H9 (cell line): ENCODE data around the gene TDRKH. TPM values are rescaled to one million over a fixed set of nuclear protein-coding genes. Genes with fewer than 3 reads are reported as not detected.

Experiments used
- DNase-seq: peaks from one replicate; pipeline ENCODE4 v3.0.0-alpha.2; 2017
- H2AFZ ChIP-seq: one replicate; pipeline ENCODE4 v1.6.1; 2013; ENCODE audit warnings: mild to moderate bottlenecking, low read length, control low read depth, moderate library complexity
- H2AK5ac ChIP-seq: 2 replicates; pipeline ENCODE4 v1.6.1; 2013; ENCODE audit warnings: low read length, control low read depth, mixed read lengths; ENCODE audit not compliant: insufficient read length
- H2BK120ac ChIP-seq: one replicate; pipeline ENCODE4 v1.6.1; 2013; ENCODE audit warnings: low read depth, mild to moderate bottlenecking, low read length, control low read depth, inconsistent platforms; ENCODE audit not compliant: poor library complexity, severe bottlenecking
- H2BK12ac ChIP-seq: 2 replicates; pipeline ENCODE4 v1.6.1; 2013; ENCODE audit warnings: low read length, control low read depth, mixed read lengths, low read depth; ENCODE audit not compliant: insufficient read length
- H2BK15ac ChIP-seq: 2 replicates; pipeline ENCODE4 v1.6.1; 2013; ENCODE audit warnings: low read depth, low read length, control low read depth
- H2BK20ac ChIP-seq: one replicate; pipeline ENCODE4 v1.6.1; 2013; ENCODE audit warnings: low read depth, mild to moderate bottlenecking, low read length, control low read depth, inconsistent platforms; ENCODE audit not compliant: poor library complexity, severe bottlenecking
- H2BK5ac ChIP-seq: 2 replicates; pipeline ENCODE4 v1.6.1; 2013; ENCODE audit warnings: low read length, control low read depth, mixed read lengths; ENCODE audit not compliant: insufficient read length
- H3K14ac ChIP-seq: 2 replicates; pipeline ENCODE4 v1.6.1; 2013; ENCODE audit warnings: low read length, control low read depth; ENCODE audit not compliant: insufficient read depth
- H3K18ac ChIP-seq: 2 replicates; pipeline ENCODE4 v1.6.1; 2013; ENCODE audit warnings: low read depth, mild to moderate bottlenecking, mixed read lengths, low read length, control low read depth; ENCODE audit not compliant: insufficient read length
- H3K23ac ChIP-seq: 2 replicates; pipeline ENCODE4 v1.6.1; 2013; ENCODE audit warnings: low read length, control low read depth, mixed read lengths, low read depth; ENCODE audit not compliant: insufficient read length
- H3K23me2 ChIP-seq: 2 replicates; pipeline ENCODE4 v1.6.1; 2013; ENCODE audit warnings: low read depth, mild to moderate bottlenecking, mixed read lengths, low read length, control low read depth; ENCODE audit not compliant: insufficient read length, poor library complexity, severe bottlenecking
- H3K27ac ChIP-seq: 2 replicates; pipeline ENCODE4 v1.5.1; 2013; ENCODE audit warnings: low read length, control low read depth, mixed read lengths, low read depth; ENCODE audit not compliant: insufficient read length
- H3K27me3 ChIP-seq: 2 replicates; pipeline ENCODE4 v1.6.1; 2013; ENCODE audit warnings: low read length, control low read depth, inconsistent platforms; ENCODE audit not compliant: insufficient read depth
- H3K4ac ChIP-seq: 2 replicates; pipeline ENCODE4 v1.6.1; 2013; ENCODE audit warnings: low read depth, mild to moderate bottlenecking, control low read depth, inconsistent platforms, low read length, moderate library complexity
- H3K4me1 ChIP-seq: 2 replicates; pipeline ENCODE4 v1.6.1; 2013; ENCODE audit warnings: low read length, control low read depth, inconsistent platforms; ENCODE audit not compliant: insufficient read depth
- H3K4me2 ChIP-seq: 2 replicates; pipeline ENCODE4 v1.6.1; 2013; ENCODE audit warnings: low read length, control low read depth, mixed read lengths; ENCODE audit not compliant: insufficient read length, insufficient read depth
- H3K56ac ChIP-seq: 2 replicates; pipeline ENCODE4 v1.6.1; 2013; ENCODE audit warnings: low read depth, mild to moderate bottlenecking, mixed read lengths, low read length, control low read depth; ENCODE audit not compliant: insufficient read length
- H3K79me1 ChIP-seq: 2 replicates; pipeline ENCODE4 v1.6.1; 2013; ENCODE audit warnings: low read depth, mild to moderate bottlenecking, moderate library complexity, low read length, control low read depth, inconsistent platforms; ENCODE audit not compliant: insufficient read depth, poor library complexity, severe bottlenecking
- H3K79me2 ChIP-seq: 2 replicates; pipeline ENCODE4 v1.6.1; 2013; ENCODE audit warnings: low read length, control low read depth, inconsistent platforms; ENCODE audit not compliant: insufficient read depth
- H3K9ac ChIP-seq: 2 replicates; pipeline ENCODE4 v1.6.1; 2013; ENCODE audit warnings: low read length, control low read depth, mixed read lengths; ENCODE audit not compliant: insufficient read length; ENCODE audit errors: extremely low read depth
- H3K9me3 ChIP-seq: one replicate; pipeline ENCODE4 v1.6.1; 2013; ENCODE audit warnings: low read depth, low read length, inconsistent platforms; ENCODE audit not compliant: control insufficient read depth
- H3T11ph ChIP-seq: one replicate; pipeline ENCODE4 v1.6.1; 2013; ENCODE audit warnings: mild to moderate bottlenecking, low read length, control low read depth, inconsistent platforms
- H4K20me1 ChIP-seq: one replicate; pipeline ENCODE4 v1.6.1; 2013; ENCODE audit not compliant: control insufficient read depth, insufficient read length, insufficient read depth
- H4K5ac ChIP-seq: 2 replicates; pipeline ENCODE4 v1.6.1; 2013; ENCODE audit warnings: low read depth, mild to moderate bottlenecking, mixed read lengths, low read length, control low read depth; ENCODE audit not compliant: insufficient read length
- H4K8ac ChIP-seq: replicated peaks from 2 replicates; pipeline ENCODE4 v1.6.1; 2013; ENCODE audit warnings: low read length, control low read depth, mixed read lengths, low read depth; ENCODE audit not compliant: insufficient read length
- H4K91ac ChIP-seq: 2 replicates; pipeline ENCODE4 v1.6.1; 2013; ENCODE audit warnings: low read depth, mild to moderate bottlenecking, moderate library complexity, mixed read lengths, low read length, control low read depth; ENCODE audit not compliant: insufficient read length
- H3K27ac Mint-ChIP-seq, 3 experiments: 2 replicates in 2 of 3; 3 replicates in 1 of 3; pipeline ENCODE4 v1.8.0; 2020 to 2021; ENCODE audit warnings: mixed read lengths in 3 of 3, mild to moderate bottlenecking in 1 of 3, moderate library complexity in 1 of 3
- H3K27me3 Mint-ChIP-seq: 2 replicates; pipeline ENCODE4 v1.8.0; 2021; ENCODE audit warnings: low read depth, mild to moderate bottlenecking, moderate library complexity, mixed read lengths
- H3K36me3 Mint-ChIP-seq, 3 experiments: 2 replicates in 2 of 3; 3 replicates in 1 of 3; pipeline ENCODE4 v1.8.0; 2020 to 2021; ENCODE audit warnings: low read depth in 3 of 3, mixed read lengths in 3 of 3; ENCODE audit not compliant: insufficient read depth in 1 of 3
- H3K4me1 Mint-ChIP-seq, 2 experiments: 2 replicates each; pipeline ENCODE4 v1.8.0; 2020; ENCODE audit warnings: mixed read lengths in 2 of 2
- H3K4me3 Mint-ChIP-seq, 2 experiments: 2 replicates in 1 of 2; 3 replicates in 1 of 2; pipeline ENCODE4 v1.8.0; 2020 to 2021; ENCODE audit warnings: mild to moderate bottlenecking in 2 of 2, mixed read lengths in 2 of 2, moderate library complexity in 1 of 2
- H3K9me3 Mint-ChIP-seq, 2 experiments: 2 replicates in 1 of 2; 3 replicates in 1 of 2; pipeline ENCODE4 v1.8.0; 2020; ENCODE audit warnings: mild to moderate bottlenecking in 2 of 2, mixed read lengths in 2 of 2, moderate library complexity in 1 of 2
- WGBS: extraction: QIAGEN DNeasy Blood & Tissue Kit; methylation state at CpG from one replicate; pipeline ENCODE4 v1.1.7; 2013; ENCODE audit warnings: missing lambda C conversion rate, low lambda C conversion rate, mixed read lengths; ENCODE audit not compliant: insufficient read length; ENCODE audit errors: extremely low coverage; 5-methylcytosine and 5-hydroxymethylcytosine counted together
- total RNA-seq: library from RNA; stranded (reverse); gene quantifications from 2 replicates; pipeline ENCODE4 v1.2.1, GENCODE V29; 2021
- TF ChIP-seq, protein P1 (sequence below): fragments of 200-600 bp; sonication (generic); conservative IDR thresholded peaks from 3 replicates; pipeline ENCODE4 v1.8.0; 2021; ENCODE audit warnings: antibody characterized with exemption, mild to moderate bottlenecking

Gene TDRKH
- total RNA-seq, 1 experiment from 2014 or later, result 24.0 TPM

- H2BK20ac ChIP-seq, result no peak overlapping the region
- H4K8ac ChIP-seq, result no peak overlapping the region
- no peak overlapping the region for H3K9ac ChIP-seq
- no peak overlapping the region for H4K5ac ChIP-seq
- no peak overlapping the region for H2BK5ac ChIP-seq
- no peak for DNase-seq
- no peak overlapping the region for H3K23ac ChIP-seq
- no peak overlapping the region for H3T11ph ChIP-seq
- no peak overlapping the region for H3K18ac ChIP-seq
- no peak overlapping the region for H2BK15ac ChIP-seq
- no peaks in the 10 kb centered on the region for H4K20me1 ChIP-seq
- Mint-ChIP-seq H3K4me1 (peaks cover 16 to 20% of the 10 kb centered on the region in 2 experiments), H3K4me3 (no peak overlapping the region), H3K27ac (no peak overlapping the region; a peak in 1 of 7 replicates), H3K9me3 (no peaks in the 10 kb centered on the region), H3K27me3 (peaks cover 8% of the 10 kb centered on the region), H3K36me3 (no peaks in the 10 kb centered on the region)
- H3K27ac ChIP-seq, result no peak overlapping the region
- H3K27me3 ChIP-seq, result 0 out of 2 replicates have a peak, but pooled peaks cover 2% of the 10 kb centered on the region
- no peak overlapping the region for H3K4me2 ChIP-seq
- no CpG with 5 or more reads among the region's 1 CpG for WGBS
- no peak overlapping the region for H3K56ac ChIP-seq
- no peak overlapping the region for H2AFZ ChIP-seq
- TF ChIP-seq, protein P1, sequence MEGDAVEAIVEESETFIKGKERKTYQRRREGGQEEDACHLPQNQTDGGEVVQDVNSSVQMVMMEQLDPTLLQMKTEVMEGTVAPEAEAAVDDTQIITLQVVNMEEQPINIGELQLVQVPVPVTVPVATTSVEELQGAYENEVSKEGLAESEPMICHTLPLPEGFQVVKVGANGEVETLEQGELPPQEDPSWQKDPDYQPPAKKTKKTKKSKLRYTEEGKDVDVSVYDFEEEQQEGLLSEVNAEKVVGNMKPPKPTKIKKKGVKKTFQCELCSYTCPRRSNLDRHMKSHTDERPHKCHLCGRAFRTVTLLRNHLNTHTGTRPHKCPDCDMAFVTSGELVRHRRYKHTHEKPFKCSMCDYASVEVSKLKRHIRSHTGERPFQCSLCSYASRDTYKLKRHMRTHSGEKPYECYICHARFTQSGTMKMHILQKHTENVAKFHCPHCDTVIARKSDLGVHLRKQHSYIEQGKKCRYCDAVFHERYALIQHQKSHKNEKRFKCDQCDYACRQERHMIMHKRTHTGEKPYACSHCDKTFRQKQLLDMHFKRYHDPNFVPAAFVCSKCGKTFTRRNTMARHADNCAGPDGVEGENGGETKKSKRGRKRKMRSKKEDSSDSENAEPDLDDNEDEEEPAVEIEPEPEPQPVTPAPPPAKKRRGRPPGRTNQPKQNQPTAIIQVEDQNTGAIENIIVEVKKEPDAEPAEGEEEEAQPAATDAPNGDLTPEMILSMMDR, result no peak
- H3K14ac ChIP-seq, result no peak overlapping the region
- no peaks in the 10 kb centered on the region for H3K9me3 ChIP-seq
- H3K4ac ChIP-seq, result no peak overlapping the region
- H4K91ac ChIP-seq, result no peak overlapping the region
- no peak overlapping the region for H2AK5ac ChIP-seq
- no peaks in the 10 kb centered on the region for H3K79me2 ChIP-seq
- no peaks in the 10 kb centered on the region for H3K79me1 ChIP-seq
- H3K23me2 ChIP-seq, result no peaks in the 10 kb centered on the region
- no peaks in the 10 kb centered on the region; the same call in 1 of the 2 replicates for H3K4me1 ChIP-seq
- no peak overlapping the region for H2BK120ac ChIP-seq
- H2BK12ac ChIP-seq, result no peak overlapping the region
Measured at GRCh38 chr1:151807766-151808165, 17.5 kb upstream of the TDRKH start.
